Esophagus squamous epithelium (tissue), 5 donors: ENCODE data around the gene C19orf81. TPM values are rescaled to one million over a fixed set of nuclear protein-coding genes. Genes with fewer than 3 reads are reported as not detected.

Source experiments
- DNase-seq: peaks from one replicate; lab custom pipeline; 2025; lab: John Stamatoyannopoulos, UW
- H3K27ac ChIP-seq, 4 donors: fragments of 200-600 bp; sonication (generic); one replicate each; pipeline ENCODE4 v1.5.1; 2016 to 2019; ENCODE audit warnings: mild to moderate bottlenecking in 1 of 4
- H3K27me3 ChIP-seq, 4 donors: fragments of 200-600 bp; sonication (generic); 1 replicate in 3 of 4; 2 replicates in 1 of 4; pipeline versions ENCODE4 v1.5.1 to v1.6.0; 2017 to 2021; ENCODE audit warnings: antibody characterized with exemption in 1 of 4
- H3K36me3 ChIP-seq, 3 donors: fragments of 200-600 bp; sonication (generic); one replicate each; pipeline ENCODE4 v1.5.1; 2016 to 2019
- H3K4me1 ChIP-seq, 3 donors: fragments of 200-600 bp; sonication (generic); one replicate each; pipeline ENCODE4 v1.5.1; 2017 to 2019
- H3K4me3 ChIP-seq, 4 donors: fragments of 200-600 bp; sonication (generic); 1 replicate in 3 of 4; 2 replicates in 1 of 4; pipeline ENCODE4 v1.5.1; 2016 to 2019; ENCODE audit warnings: mild to moderate bottlenecking in 2 of 4, moderate library complexity in 1 of 4
- H3K9me3 ChIP-seq, 3 donors: fragments of 200-600 bp; sonication (generic); one replicate each; pipeline ENCODE4 v1.5.1; 2016 to 2019
- POLR2A ChIP-seq, 4 donors: fragments of 450-650 bp; IDR thresholded peaks; one replicate each; pipeline ENCODE4 v1.6.1; 2017; ENCODE audit warnings: antibody characterized with exemption in 4 of 4, mild to moderate bottlenecking in 4 of 4, moderate library complexity in 3 of 4
- WGBS, 2 donors: methylation state at CpG; one replicate each; pipeline ENCODE4 v1.1.5; 2018; 5-methylcytosine and 5-hydroxymethylcytosine counted together
- intact Hi-C: fragments of 100-400 bp; cut with DNase I; formaldehyde crosslinking; loops from one replicate; pipeline ENCODE4 v1.15.0; 2022
- total RNA-seq, 4 donors: library from RNA; depleted of rRNA; stranded (reverse); fragments of >200 nt; gene quantifications; one replicate each; pipeline ENCODE4 v1.1.0, GENCODE V29; 2016
- TF ChIP-seq, protein P1 (sequence below), 6 experiments: fragments of 450-650 bp in 4 of 6; fragments of 200-600 bp in 2 of 6; sonication (generic) in 2 of 6; IDR thresholded peaks; one replicate each; pipeline ENCODE4 v1.5.1; 2016 to 2019; ENCODE audit warnings: antibody characterized with exemption in 6 of 6, mild to moderate bottlenecking in 4 of 6, moderate library complexity in 4 of 6
- donor health status: DM: yes; HTN: yes; CAD: no.

The C19orf81 gene
- total RNA-seq, 4 donors from 2014 or later: not detected

DNA sequence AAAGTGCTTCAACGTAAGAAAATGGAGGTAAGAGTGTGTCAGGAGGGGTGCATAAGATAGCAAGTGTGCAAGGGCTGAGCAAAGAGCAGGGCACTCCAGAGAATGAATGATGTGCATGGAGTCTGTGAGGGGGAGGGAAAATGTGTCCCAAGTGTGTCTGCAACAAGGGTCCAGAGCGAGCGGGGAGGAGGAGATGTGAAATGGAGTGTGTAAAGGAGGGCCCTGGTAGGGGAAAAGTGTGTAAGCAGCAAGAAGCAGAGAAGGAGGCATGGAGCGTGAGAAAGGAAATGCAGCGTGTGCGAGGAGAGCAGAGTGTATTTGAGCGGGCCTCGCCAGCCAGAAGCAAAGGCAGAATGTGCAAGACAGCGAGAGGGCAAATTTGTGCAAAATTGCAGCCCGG, 11.8 kb downstream of the C19orf81 start:
- no peak overlapping the region for H3K4me3 ChIP-seq
- peaks cover 2 to 95% (median 9%) of the 10 kb centered on the region in 4 donors for H3K27me3 ChIP-seq
- peaks cover 9 to 23% (median 12%) of the 10 kb centered on the region in 3 donors for H3K4me1 ChIP-seq
- H3K36me3 ChIP-seq: no peaks in the 10 kb centered on the region
- H3K9me3 ChIP-seq: peaks cover 0 to under 1% (median 0%) of the 10 kb centered on the region in 3 donors
- TF ChIP-seq, protein P1, sequence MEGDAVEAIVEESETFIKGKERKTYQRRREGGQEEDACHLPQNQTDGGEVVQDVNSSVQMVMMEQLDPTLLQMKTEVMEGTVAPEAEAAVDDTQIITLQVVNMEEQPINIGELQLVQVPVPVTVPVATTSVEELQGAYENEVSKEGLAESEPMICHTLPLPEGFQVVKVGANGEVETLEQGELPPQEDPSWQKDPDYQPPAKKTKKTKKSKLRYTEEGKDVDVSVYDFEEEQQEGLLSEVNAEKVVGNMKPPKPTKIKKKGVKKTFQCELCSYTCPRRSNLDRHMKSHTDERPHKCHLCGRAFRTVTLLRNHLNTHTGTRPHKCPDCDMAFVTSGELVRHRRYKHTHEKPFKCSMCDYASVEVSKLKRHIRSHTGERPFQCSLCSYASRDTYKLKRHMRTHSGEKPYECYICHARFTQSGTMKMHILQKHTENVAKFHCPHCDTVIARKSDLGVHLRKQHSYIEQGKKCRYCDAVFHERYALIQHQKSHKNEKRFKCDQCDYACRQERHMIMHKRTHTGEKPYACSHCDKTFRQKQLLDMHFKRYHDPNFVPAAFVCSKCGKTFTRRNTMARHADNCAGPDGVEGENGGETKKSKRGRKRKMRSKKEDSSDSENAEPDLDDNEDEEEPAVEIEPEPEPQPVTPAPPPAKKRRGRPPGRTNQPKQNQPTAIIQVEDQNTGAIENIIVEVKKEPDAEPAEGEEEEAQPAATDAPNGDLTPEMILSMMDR (IDR thresholded peaks at IDR 0.05): no peak
- TF ChIP-seq POLR2A (IDR thresholded peaks at IDR 0.05): no peak
- 74 to 80% methylated on average over 10 of the region's 10 CpGs for WGBS, 2 donors
- intact Hi-C loops: no loop called here
- DNase-seq: no peak
- H3K27ac ChIP-seq: no peak overlapping the region

DNA sequence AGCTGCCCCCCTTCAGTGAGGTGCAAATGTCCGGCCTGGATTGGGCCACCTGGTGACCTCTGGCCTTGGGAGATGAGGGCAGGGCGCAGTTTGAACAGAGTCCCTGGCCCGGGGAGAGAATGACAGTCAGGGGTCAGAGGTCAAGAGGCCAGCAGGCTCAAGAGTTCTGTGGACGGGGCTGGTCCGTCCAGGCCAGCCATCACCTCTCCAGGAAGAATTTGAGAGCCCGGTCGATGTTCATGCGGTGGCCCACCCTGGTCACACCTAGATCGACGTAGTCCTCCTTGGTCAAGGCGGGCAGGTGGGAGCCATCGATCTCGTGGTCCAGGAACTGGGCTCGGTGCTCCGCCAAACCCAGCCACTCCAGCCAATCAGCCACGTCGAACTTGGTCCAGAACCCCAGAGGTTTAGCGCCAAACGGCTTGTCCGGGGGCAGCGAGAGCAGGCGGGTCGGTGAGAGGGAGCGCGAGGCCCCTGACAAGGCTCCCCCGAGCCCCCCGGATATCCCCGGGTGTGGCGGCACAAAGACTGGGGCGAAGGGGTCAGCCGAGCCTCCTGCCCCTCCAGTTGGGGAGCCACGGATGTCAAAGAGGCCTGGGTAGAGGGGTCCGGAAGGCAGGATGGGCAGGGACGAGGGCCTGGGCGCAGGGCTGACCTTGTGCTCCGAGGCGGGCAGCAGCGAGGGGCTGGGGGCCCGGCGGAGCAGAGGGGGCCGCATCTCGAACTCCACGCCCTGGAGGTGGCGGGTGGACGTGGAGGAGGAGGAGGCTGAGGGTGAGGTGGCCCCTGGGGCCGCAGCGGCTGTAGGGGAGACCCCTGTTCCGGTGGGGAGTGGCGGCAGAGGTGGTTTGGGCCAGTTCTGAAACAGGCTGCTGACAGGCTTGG, 12.8 kb downstream of the C19orf81 start:
- Histone ChIP-seq H3K36me3 (no peaks in the 10 kb centered on the region), H3K27me3 (peaks cover 12 to 95% (median 18%) of the 10 kb centered on the region in 4 donors), H3K27ac (no peak overlapping the region), H3K9me3 (no peaks in the 10 kb centered on the region), H3K4me3 (no peak overlapping the region), H3K4me1 (peaks cover 9 to 33% (median 12%) of the 10 kb centered on the region in 3 donors)
- no peak for DNase-seq
- TF ChIP-seq, protein P1 (IDR thresholded peaks at IDR 0.05): no peak
- no peak for TF ChIP-seq POLR2A (IDR thresholded peaks at IDR 0.05)
- intact Hi-C loops: no loop called here
- 50 to 66% methylated on average over 19 to 23 of the region's 49 CpGs for WGBS, 2 donors

DNA sequence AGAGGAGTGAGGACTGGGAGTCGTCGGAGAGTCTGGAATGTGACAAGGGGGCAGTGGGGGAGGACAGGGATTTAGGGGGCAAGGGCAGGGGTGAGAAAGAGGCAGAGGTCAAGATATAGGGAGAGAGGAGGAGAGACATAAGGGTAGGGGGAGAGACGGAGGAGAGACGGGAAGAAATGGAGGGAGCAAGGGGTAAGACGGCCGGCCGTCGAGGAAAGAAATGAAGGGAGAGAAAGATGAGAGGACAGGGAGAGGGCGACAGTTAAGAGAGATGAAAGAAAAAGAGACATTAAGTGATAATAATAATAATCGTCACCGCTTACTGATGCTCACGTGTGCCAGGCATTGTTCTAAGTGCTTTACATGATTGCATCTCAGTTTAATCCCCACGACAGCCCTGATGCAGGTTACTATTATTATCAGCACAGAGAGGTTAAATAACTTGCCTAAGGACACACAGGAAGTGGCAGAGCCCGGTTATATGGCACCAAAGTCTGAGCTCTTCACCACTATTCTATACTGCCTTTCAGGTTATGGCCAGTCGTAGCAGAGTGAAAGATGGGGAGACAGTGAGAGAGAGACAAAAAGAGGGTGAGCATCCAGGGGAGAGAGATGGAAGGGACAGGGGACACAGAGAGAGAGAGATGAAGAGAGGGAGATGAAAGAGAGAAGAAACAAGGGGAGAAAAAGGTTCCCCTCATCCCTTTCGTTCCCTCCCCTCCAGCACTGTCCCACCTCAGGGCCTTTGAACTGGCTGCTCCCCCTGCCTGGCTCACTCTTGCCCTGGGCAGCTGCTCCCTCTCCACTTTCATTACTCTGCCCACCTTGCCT, 13.6 kb downstream of the C19orf81 start:
- intact Hi-C loops: no loop called here
- H3K36me3 ChIP-seq: no peaks in the 10 kb centered on the region
- WGBS, 2 donors: 50 to 51% methylated on average over 16 of the region's 16 CpGs
- H3K4me3 ChIP-seq: no peak overlapping the region
- no peak for TF ChIP-seq POLR2A (IDR thresholded peaks at IDR 0.05)
- TF ChIP-seq, protein P1 (IDR thresholded peaks at IDR 0.05): no peak
- H3K9me3 ChIP-seq: no peaks in the 10 kb centered on the region
- no peak for DNase-seq
- no peak overlapping the region for H3K27ac ChIP-seq
- peaks cover 21 to 95% (median 25%) of the 10 kb centered on the region in 4 donors for H3K27me3 ChIP-seq
- H3K4me1 ChIP-seq: peaks cover 12 to 38% (median 17%) of the 10 kb centered on the region in 3 donors

DNA sequence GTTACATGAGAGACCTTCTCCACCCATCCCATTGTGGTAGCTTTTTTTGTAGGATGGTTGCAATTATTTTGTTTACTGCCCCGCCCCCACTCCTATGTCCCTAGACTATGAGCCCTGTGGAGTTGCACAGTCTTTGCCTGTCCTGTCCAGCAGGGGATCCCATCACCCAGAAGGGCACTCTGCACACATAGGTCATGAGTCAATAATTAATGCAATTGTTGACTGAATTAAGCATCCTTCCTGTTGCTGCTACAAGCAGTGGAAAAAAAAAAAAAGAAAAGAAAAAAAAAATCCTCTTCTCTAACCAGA, 14.2 kb downstream of the C19orf81 start:
- intact Hi-C loops: no loop called here

More for the DNA sequence above, 14.2 kb downstream of the C19orf81 start:
- no peak for DNase-seq
- Histone ChIP-seq H3K36me3 (no peaks in the 10 kb centered on the region), H3K9me3 (no peaks in the 10 kb centered on the region), H3K4me3 (no peak overlapping the region), H3K4me1 (peaks cover 9 to 38% (median 18%) of the 10 kb centered on the region in 3 donors), H3K27me3 (peaks cover 23 to 95% (median 28%) of the 10 kb centered on the region in 4 donors), H3K27ac (no peak overlapping the region)
- TF ChIP-seq, protein P1 (IDR thresholded peaks at IDR 0.05): no peak
- no peak for TF ChIP-seq POLR2A (IDR thresholded peaks at IDR 0.05)
- 70 to 100% methylated on average over 1 of the region's 1 CpG for WGBS, 2 donors
